Left lung (tissue), 10 donors: ENCODE data around the gene ADAMTSL4. TPM values are rescaled to one million over a fixed set of nuclear protein-coding genes. Genes with fewer than 3 reads are reported as not detected.

ENCODE experiments used
- ATAC-seq: fragments of 200-7000 bp; cut with Tn5 transposase; one replicate; pipeline ENCODE4 v1.9.1; 2020; ENCODE audit warnings: moderate library complexity
- DNase-seq, 4 donors: peaks; one replicate each; pipeline ENCODE4 v3.0.0-alpha.2; 2013 to 2020
- H3K27ac ChIP-seq, 2 donors: fragments of 200-600 bp; sonication (generic) in 1 of 2; one replicate each; pipeline versions ENCODE4 v1.5.0 to v1.8.0; 2020 to 2021
- H3K27me3 ChIP-seq, 2 donors: fragments of 200-600 bp; sonication (generic) in 1 of 2; one replicate each; pipeline versions ENCODE4 v1.5.0 to v1.8.0; 2020 to 2021
- H3K36me3 ChIP-seq, 2 donors: fragments of 200-600 bp; sonication (generic) in 1 of 2; one replicate each; pipeline versions ENCODE4 v1.5.0 to v1.8.0; 2020 to 2021
- H3K4me1 ChIP-seq, 2 donors: fragments of 200-600 bp; one replicate each; pipeline ENCODE4 v1.8.0; 2021
- H3K4me3 ChIP-seq, 2 donors: fragments of 200-600 bp; sonication (generic) in 1 of 2; one replicate each; pipeline versions ENCODE4 v1.5.0 to v1.8.0; 2020 to 2021; ENCODE audit warnings: mild to moderate bottlenecking in 1 of 2
- H3K9me3 ChIP-seq, 2 donors: fragments of 200-600 bp; sonication (generic) in 1 of 2; one replicate each; pipeline versions ENCODE4 v1.5.0 to v1.8.0; 2020 to 2021
- CTCF ChIP-seq, 2 donors: fragments of 200-600 bp; sonication (generic) in 1 of 2; IDR thresholded peaks; one replicate each; pipeline versions ENCODE4 v1.5.0 to v1.8.0; 2021; ENCODE audit warnings: antibody characterized with exemption in 2 of 2
- intact Hi-C, 2 donors: fragments of 100-400 bp; cut with DNase I; formaldehyde crosslinking; loops; one replicate each; pipeline versions ENCODE4 v1.11.2 to v1.14.2; 2022
- polyA plus RNA-seq, 6 donors: library from polyadenylated mRNA; unstranded; fragments of 120-200 nt; gene quantifications; one replicate each; pipeline ENCODE4 v1.2.1, GENCODE V29; 2013; ENCODE audit not compliant: insufficient read length in 6 of 6
- total RNA-seq, 2 donors: library from RNA; stranded (reverse); fragmentation: NEBNext Ultra II Directional; extraction: Animal tissue kit (Norgen Biotek cat#: 25700); gene quantifications; one replicate each; pipeline ENCODE4 v1.2.1, GENCODE V29; 2021
- donor health status: DM: no; HTN: yes; CAD: no.
- donor health status: DM: no; HTN: no; CAD: no.

ADAMTSL4 gene
- total and polyA plus RNA-seq, 8 donors = 13.0 to 76.0 (median 20.1) TPM

- no peaks in the 10 kb centered on the region for H3K36me3 ChIP-seq
- H3K9me3 ChIP-seq = no peaks in the 10 kb centered on the region
- DNase-seq (no peak), ATAC-seq (peak; percentile 81)
- no peak overlapping the region for H3K27ac ChIP-seq
- no peak for TF ChIP-seq CTCF (IDR thresholded peaks at IDR 0.05)
- no peak overlapping the region for H3K4me3 ChIP-seq
- no peaks in the 10 kb centered on the region for H3K4me1 ChIP-seq
- H3K27me3 ChIP-seq = no peaks in the 10 kb centered on the region
- intact Hi-C loops = no loop called here
Measured at GRCh38 chr1:150537732-150538684, 11.2 kb upstream of the ADAMTSL4 start.

GRCh38 chr1:150543500-150544143 lies 5.6 kb upstream of the ADAMTSL4 start:
- Histone ChIP-seq H3K27ac (no peak overlapping the region), H3K4me1 (peaks cover 7 to 11% of the 10 kb centered on the region in 2 donors), H3K4me3 (no peak overlapping the region), H3K27me3 (peaks cover 0 to 4% of the 10 kb centered on the region in 2 donors), H3K36me3 (no peaks in the 10 kb centered on the region), H3K9me3 (no peaks in the 10 kb centered on the region)
- intact Hi-C loops = no loop called here
- DNase-seq (peak in 2 of 4 donors; percentile 53 to 82), ATAC-seq (peak; percentile 49)
- no peak for TF ChIP-seq CTCF (IDR thresholded peaks at IDR 0.05)

- intact Hi-C loops = no loop called here
- Histone ChIP-seq H3K27me3 (peaks cover 0 to 4% of the 10 kb centered on the region in 2 donors), H3K36me3 (no peaks in the 10 kb centered on the region), H3K27ac (no peak overlapping the region), H3K4me3 (no peak overlapping the region), H3K9me3 (no peaks in the 10 kb centered on the region), H3K4me1 (peaks cover 8 to 14% of the 10 kb centered on the region in 2 donors)
- ATAC-seq (no peak), DNase-seq (no peak)
- no peak for TF ChIP-seq CTCF (IDR thresholded peaks at IDR 0.05)
Measured at GRCh38 chr1:150544204-150544603, 5.0 kb upstream of the ADAMTSL4 start.

GRCh38 chr1:150545486-150546032 lies 3.6 kb upstream of the ADAMTSL4 start:
- no peaks in the 10 kb centered on the region for H3K9me3 ChIP-seq
- peaks cover 15 to 28% of the 10 kb centered on the region in 2 donors for H3K4me1 ChIP-seq
- no peak for ATAC-seq
- DNase-seq = no peak
- no peaks in the 10 kb centered on the region for H3K36me3 ChIP-seq
- TF ChIP-seq CTCF (IDR thresholded peaks at IDR 0.05) = no peak
- intact Hi-C loops = no loop called here
- H3K27me3 ChIP-seq = peaks cover 0 to 4% of the 10 kb centered on the region in 2 donors
- no peak overlapping the region for H3K4me3 ChIP-seq
- no peak overlapping the region for H3K27ac ChIP-seq
